ENCODE results near the gene CHRNG.

CHRNG gene

DNA sequence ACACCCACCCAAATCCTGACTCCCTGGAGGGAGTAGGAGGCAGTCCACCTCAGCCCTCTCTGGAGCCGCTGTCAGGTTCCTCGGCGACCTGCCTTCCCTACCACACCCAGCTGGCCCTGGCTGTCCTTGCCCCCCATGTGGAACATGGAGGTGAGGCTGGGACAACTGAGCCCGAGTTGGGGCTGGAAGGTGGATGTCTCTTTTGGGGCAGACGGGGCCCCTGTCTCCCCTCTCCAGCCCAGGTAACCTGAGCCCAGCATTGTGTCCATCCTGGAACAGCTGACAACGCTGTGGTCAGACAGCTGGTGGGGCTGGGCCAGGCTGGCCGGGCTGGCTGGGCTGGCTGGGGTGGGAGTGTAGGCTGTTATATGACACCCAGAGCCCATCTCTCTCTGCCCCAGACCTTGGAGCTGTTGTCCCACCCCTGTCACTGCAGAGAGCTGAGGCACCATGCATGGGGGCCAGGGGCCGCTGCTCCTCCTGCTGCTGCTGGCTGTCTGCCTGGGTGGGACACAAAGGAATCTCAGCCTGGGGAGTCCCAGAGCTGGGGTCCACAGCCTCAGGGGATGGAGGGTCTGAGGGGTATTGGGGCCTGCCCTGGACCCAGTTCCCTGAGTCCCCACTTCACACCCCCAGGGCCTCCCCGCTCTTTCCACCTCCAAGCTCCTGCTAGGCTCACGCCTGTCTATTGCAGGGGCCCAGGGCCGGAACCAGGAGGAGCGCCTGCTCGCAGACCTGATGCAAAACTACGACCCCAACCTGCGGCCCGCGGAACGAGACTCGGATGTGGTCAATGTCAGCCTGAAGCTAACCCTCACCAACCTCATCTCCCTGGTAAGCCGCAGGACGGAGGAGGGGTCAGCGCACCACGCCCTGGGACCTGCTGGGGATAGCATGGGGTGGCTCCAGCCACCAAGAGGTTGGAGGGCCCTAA lies at the start of gene CHRNG:
Gene CHRNG (plus strand): TSS at position 395 of the 934 bp plus-strand sequence. CDS start 56 bp downstream, at position 451.
- no peak for DNase-seq

DNA sequence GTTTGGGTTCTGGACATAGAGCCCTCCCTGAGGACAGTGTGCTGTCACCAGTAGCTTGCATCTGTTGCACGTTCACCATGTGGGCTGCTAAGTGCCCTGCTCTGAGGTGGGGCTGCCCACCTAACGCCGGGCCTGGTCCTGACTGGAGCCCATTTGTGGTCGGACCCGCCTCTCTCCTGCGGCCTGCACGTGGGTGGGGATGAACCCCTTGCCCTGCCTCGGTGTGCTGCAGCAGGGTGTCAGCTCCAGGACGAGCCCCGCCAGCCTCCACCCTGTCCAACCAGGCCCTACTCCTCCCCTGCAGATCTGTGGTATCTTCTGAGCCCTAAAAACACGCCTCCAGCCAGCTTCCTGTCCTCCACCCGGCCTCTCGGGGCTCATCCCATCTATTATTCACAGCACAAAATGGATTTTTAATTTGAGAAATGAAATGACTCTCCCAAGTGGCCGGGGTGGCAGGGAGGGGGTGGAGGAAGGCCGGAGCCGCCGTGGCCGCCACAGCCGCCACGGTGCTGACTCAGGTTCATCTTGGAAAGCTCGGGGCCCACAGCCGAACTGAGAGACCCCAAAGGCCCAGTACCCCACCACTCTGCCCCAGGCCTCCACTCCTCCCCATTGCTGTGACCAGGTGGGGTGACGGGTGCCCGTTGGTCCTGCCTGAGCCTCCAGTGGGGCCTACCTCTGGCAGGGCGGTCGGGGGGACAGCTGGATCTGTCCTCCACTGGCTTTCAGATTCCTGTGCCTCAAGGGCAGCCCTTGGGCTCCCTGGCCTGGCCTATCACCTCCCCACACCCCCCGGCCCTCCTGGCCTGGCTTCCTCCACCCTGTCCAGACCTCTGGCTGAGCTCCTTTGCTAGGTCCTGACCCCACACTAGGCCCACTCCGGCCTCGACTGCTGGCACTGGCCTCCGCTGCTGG lies 49.0 kb upstream of the CHRNG start:
- no peak for DNase-seq

GRCh38 chr2:232491139-232491780 lies 48.2 kb upstream of the CHRNG start:
- no peak for DNase-seq

DNA sequence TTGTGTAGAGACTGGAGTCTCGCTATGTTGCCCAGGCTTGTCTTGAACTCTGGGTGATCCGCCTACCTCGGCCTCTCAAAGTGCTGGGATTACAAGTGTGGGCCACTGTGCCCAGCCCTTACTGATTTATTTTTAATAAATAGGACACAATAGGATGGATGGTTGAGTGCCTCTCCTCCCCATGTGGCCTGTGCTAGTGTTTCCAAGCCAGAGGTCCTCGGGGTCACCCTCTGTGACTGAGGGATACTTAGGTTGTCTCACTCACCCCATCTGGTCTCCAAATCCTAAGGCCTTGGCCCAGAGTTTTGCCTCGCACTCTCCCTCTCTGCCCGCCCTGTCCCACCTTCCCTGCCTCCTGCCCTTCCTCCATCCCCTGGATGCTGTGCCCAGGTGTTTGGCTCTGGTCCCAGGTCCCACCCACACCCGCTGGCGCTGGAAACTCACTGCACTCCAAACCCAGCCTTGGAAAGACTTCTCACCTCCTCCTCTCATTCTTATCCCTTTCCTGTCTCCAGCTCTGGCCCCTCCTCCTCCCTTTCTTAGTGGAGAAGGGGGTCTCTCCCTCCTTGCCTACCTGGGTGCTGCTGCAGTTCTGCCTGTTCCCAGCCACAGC lies 47.1 kb upstream of the CHRNG start:
- no peak for DNase-seq

DNA sequence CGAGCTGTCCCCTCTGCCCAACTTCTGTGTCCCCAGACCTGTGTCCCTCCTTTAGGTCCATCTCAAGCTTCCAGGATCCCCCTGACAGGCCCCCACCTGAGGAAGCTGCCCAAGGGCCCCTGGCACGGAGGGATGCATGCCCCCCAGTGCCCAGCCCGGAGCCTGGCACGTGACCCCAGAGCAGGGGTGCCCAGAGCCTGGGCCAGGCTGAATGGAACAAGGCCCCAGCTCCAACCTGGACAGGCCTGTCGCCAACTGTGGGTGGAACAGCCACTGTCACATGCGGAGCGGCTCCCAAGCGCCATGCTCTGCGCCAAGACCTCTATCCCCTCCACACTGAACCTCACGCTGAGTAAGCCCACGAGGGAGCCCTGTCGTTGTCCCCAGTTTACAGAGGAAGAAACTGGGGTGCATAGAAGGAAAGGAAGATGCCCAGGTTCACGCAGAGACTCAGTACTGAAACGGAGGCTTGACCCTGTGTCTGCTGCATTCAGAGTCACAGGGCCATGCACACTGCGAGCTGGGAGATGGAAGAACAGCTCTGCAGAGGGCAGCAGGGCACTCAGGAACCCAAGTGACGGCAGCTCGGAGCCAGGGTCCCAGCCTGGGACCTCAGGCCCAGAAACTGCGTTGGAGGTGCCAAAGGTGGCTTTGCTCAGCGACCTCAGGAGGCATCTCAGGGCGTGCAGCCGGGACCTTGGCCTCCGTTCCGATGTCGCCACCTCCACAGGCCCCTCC lies 46.4 kb upstream of the CHRNG start:
- DNase-seq: no peak

DNA sequence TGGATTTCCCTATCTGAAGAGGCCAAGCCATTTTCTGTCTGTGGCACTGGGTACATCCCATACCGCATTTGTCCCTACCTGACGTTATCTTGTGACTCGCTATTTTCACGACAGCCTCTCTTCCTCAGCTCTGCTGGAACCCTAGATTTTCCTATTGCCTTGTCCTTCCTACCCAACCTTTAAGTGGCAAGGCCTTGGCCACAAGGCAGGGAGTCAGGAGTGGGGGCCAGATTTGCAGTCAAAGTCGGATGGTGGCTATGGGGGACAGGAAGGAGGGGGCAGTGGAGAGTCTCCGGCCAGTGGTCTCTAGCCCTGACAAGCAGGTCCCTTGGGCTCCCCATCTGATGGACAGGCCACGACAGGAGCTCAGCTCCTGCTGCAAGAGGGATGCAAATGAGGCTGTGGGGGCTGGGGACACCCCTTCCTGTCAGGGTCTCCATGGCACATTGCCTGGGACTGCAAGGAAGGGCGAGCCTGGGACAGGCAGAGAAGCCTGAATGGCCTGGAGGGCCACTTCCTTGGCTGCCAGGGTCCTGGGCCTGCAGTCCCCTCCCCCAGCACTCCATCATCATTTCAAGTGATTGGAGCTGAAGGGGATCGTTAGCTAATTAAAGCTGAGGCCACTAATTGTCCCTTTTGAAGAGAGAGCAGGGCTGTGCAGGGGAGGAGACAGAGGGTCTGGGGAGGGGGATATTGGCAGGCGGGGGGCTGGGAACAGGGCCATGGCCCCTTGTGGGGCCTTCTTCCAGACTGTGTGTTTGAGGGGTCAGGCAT lies 45.6 kb upstream of the CHRNG start:
- DNase-seq: no peak

DNA sequence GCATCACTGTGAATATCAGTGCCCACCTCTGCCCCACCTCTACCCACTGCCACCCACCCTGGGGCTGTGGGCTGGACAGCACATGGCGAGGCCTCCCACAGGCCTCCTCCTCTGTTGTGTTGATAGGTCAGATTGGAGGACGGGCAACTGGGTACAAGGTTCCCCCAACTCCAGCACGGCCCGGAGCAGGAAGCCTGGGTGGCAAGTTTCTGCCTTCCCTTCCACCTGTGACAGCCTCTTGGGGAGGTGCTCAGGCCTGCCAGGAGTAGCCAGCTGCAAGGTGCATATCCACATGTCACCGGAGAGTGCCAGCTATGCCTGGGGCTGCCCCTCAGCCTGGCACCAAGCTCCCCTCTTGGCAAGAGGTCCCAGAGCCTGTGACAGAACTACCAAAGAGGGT lies 45.0 kb upstream of the CHRNG start:
- DNase-seq: no peak

- no peak for DNase-seq
Observed at GRCh38 chr2:232495292-232495691, 44.2 kb upstream of the CHRNG start.

DNA sequence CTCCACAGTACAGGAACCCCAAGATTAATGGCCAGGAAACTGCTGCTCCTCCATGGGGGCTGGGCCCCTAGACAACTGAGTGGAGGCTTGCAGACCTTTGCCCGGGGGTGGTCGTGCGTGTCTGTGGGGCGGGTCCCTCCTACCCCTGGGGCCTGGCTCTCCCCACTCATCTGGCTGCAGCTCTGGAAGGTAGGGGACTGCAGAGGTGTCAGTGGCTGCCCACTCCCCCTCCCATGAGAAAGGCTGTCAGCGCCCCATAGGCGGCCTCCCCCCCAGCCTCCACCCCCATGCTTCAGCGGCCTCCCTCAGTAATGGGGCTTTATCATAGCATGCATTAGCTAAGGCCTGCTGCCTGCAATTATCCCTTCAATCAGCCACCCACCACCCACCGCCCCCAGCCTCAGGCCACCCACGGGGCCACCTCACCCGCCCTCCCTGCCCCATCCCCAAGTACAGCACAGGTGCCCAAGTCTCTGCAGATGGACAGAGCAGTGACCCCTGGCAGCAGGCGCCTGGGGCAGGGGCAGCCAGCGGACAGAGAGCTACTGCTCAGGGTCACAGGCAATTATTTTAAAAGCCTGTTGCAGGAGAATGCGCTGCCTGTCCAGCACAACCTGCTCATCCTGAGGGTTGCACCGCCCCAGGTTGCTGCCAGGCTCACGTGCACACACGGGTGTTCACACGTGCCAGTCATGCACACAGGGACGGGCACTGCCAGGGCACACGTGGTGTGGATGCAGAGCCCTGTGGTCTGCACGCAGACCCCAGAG lies 42.8 kb upstream of the CHRNG start:
- DNase-seq: no peak

DNA sequence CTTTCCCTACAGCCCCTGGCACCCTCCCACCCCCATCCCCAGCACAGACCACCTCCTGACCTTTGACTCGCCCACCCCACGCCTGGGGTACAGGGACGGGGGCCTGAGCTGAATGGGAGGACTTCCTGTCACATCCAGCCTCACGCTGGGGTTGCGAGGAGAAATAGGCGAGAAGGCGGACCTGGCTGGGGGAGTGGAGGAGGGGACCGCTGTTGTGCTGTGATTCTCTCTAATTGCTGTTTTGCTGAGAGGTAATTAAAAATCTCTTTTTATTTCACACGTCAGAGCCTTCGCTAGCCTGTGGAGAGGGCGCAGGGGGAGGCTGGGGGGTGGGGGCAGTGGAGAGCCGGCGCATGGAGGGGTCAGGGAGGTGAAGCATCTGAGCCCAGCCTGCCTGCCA lies 42.1 kb upstream of the CHRNG start:
- no peak for DNase-seq

DNA sequence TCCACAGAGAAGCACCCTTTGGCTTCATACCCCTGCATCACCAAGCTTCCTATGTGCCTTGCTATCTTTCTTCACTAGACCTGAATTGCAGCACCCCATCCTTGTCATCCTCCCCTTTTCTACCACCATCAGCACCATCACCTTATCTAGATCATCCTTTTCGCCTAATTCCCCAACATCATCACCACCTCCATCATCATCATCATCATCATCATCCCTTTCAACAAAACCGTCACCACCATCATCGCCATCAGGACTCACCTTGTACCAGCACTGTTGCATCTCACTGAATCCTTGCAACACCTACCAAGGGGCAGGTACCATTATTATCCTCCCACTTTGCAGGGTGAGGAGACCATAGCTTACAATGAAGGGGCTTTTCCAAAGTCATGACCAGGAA lies 41.0 kb upstream of the CHRNG start:
- no peak for DNase-seq

- DNase-seq: no peak
Observed at GRCh38 chr2:232501331-232501771, 38.1 kb upstream of the CHRNG start.

DNA sequence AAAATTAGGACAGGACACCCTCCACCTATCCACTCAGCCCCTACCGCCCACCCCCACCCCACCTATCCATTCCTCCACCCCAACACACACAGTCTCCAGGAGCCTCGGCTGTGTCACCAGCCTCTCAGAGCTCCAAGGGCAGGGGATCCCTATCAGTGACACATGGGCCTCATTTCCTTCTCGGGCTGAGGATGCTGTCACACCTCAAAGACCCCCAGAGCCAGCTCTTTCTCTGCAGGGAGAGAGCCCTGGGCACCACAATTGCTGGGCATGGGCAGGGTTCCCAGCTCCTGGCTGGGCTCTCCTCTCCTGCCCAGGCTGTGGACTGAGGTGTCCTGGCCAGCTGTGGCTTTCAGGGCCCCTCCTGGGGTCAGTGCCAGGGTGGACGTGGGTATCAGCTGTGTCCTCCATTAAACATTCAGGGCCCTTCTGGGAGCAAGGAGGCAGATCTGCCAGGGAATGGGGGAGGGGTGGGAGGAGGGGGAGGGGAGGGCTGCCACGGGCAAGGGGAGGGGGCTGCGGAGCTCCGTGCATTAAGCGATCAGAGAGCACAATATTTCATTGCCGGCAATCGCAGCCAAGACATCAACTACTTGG lies 37.6 kb upstream of the CHRNG start:
- no peak for DNase-seq

GRCh38 chr2:232502511-232502910 lies 37.0 kb upstream of the CHRNG start:
- peak in 1 of 2 experiments; percentile 39 for DNase-seq

GRCh38 chr2:232502911-232503808 lies 36.3 kb upstream of the CHRNG start:
- DNase-seq: peak; percentile 43 to 56

DNA sequence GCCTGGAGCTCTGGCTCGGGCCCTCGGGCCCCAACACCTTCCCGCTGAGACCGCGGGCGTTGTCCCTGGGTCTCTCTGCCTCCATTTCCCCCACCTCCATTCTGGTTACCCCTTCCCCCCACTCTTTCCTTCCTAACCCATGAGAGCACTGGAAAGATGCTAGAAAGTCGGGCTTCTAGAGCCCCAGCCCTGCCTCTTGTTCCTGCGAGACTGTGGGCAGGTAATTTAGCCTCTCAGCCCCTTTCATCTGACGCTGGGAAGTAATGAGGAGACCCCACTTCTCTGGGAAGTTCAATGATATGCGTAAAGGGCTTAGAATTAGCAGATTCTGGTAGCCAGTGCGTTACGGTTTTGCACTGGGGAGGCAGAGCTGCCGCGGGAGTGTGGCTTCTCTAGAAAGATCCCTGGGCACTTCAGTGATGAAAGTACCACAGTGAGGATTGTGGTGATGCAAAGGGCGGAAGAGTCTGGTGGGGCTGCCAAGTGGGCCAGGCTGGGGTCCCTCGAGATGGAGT lies 35.6 kb upstream of the CHRNG start:
- no peak for DNase-seq

DNA sequence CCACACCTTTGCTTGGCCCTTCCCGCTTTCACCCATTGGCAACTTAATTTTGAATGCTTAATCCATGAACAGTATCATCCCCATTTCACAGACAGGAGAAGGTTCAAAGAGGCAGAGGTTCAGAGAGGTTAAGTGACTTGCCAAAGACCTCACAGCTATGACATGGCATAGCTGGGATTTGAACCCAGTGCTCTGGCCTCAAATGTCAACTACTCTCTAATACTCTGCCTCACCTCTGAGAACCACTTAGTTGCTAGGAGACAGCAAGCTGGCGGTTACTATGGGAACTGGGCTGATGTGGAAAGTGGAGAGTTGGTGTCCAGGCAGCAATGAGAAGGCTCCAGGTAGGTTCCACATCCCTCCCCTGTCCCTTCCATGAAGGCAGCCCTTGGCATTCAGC lies 35.1 kb upstream of the CHRNG start:
- DNase-seq: no peak

GRCh38 chr2:232505856-232506255 lies 33.6 kb upstream of the CHRNG start:
- no peak for DNase-seq

GRCh38 chr2:232506709-232507108 lies 32.8 kb upstream of the CHRNG start:
- no peak for DNase-seq
